Tibial artery (tissue), 4 donors: ENCODE data around the gene RAB25.
"Not testable (repeated sequence)": the region's sequence is repeated elsewhere in the genome, so short reads cannot be mapped to it uniquely, and the experiment has no call there.

Source experiments
- DNase-seq, 2 donors: peaks; one replicate each; pipeline ENCODE4 v3.0.0-alpha.2; 2019
- H3K27ac ChIP-seq, 2 donors: fragments of 200-600 bp; sonication (generic) in 1 of 2; 1 replicate in 1 of 2; 2 replicates in 1 of 2; pipeline ENCODE4 v1.5.1; 2018 to 2019; ENCODE audit warnings: mild to moderate bottlenecking in 1 of 2
- H3K27me3 ChIP-seq, 2 donors: fragments of 200-600 bp; sonication (generic) in 1 of 2; one replicate each; pipeline versions ENCODE4 v1.5.1 to v1.6.0; 2016 to 2019
- H3K36me3 ChIP-seq, 3 donors: fragments of 200-600 bp; sonication (generic) in 2 of 3; one replicate each; pipeline ENCODE4 v1.5.1; 2016 to 2019; ENCODE audit warnings: mild to moderate bottlenecking in 2 of 3
- H3K4me1 ChIP-seq, 4 donors: fragments of 200-600 bp; sonication (generic) in 2 of 4; 1 replicate in 3 of 4; 2 replicates in 1 of 4; pipeline ENCODE4 v1.5.1; 2016 to 2019
- H3K4me3 ChIP-seq, 2 donors: fragments of 200-600 bp; sonication (generic) in 1 of 2; 1 replicate in 1 of 2; 2 replicates in 1 of 2; pipeline ENCODE4 v1.5.1; 2018 to 2019; ENCODE audit warnings: mild to moderate bottlenecking in 2 of 2
- H3K9me3 ChIP-seq, 3 donors: fragments of 200-600 bp; sonication (generic) in 1 of 3; one replicate each; pipeline ENCODE4 v1.5.1; 2016 to 2019
- intact Hi-C: fragments of 100-400 bp; cut with DNase I; formaldehyde crosslinking; loops from one replicate; pipeline ENCODE4 v1.15.0; 2023; ENCODE audit warnings: low total_unique reads
- TF ChIP-seq, protein P1 (sequence below), 2 experiments: fragments of 200-600 bp in 1 of 2; fragments of 450-650 bp in 1 of 2; IDR thresholded peaks; one replicate each; pipeline ENCODE4 v1.5.1; 2017 to 2019; ENCODE audit warnings: antibody characterized with exemption in 2 of 2, mild to moderate bottlenecking in 1 of 2, moderate library complexity in 1 of 2

Gene RAB25

DNA sequence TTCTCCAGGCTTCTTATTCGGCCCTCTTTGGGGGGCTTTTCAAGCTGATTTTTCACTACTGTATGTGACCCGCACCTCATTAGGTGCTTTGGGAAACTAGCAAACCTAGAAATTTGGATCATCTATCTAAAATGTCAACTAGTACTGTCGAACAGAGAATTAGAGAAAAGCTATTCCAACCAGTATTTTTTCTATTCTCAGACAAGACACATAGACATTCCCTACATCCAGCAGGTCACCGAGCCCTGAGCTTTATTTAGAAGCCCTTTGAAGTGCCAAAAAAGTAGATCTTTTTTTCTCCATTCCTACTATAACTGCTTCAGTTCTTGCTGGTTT, 39.9 kb upstream of the RAB25 start:
- H3K9me3 ChIP-seq, result no peaks in the 10 kb centered on the region
- peak overlapping the region; percentile 88 to 89 for H3K27ac ChIP-seq
- intact Hi-C loops, result no loop called here
- H3K4me1 ChIP-seq, result peaks cover 0 to 20% (median 11%) of the 10 kb centered on the region in 4 donors
- DNase-seq, result no peak
- peaks cover 11 to 32% (median 25%) of the 10 kb centered on the region in 3 donors for H3K36me3 ChIP-seq
- TF ChIP-seq, protein P1, sequence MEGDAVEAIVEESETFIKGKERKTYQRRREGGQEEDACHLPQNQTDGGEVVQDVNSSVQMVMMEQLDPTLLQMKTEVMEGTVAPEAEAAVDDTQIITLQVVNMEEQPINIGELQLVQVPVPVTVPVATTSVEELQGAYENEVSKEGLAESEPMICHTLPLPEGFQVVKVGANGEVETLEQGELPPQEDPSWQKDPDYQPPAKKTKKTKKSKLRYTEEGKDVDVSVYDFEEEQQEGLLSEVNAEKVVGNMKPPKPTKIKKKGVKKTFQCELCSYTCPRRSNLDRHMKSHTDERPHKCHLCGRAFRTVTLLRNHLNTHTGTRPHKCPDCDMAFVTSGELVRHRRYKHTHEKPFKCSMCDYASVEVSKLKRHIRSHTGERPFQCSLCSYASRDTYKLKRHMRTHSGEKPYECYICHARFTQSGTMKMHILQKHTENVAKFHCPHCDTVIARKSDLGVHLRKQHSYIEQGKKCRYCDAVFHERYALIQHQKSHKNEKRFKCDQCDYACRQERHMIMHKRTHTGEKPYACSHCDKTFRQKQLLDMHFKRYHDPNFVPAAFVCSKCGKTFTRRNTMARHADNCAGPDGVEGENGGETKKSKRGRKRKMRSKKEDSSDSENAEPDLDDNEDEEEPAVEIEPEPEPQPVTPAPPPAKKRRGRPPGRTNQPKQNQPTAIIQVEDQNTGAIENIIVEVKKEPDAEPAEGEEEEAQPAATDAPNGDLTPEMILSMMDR (IDR thresholded peaks at IDR 0.05), result no peak
- no peaks in the 10 kb centered on the region for H3K27me3 ChIP-seq
- peak overlapping the region; percentile 82 to 94 for H3K4me3 ChIP-seq

DNA sequence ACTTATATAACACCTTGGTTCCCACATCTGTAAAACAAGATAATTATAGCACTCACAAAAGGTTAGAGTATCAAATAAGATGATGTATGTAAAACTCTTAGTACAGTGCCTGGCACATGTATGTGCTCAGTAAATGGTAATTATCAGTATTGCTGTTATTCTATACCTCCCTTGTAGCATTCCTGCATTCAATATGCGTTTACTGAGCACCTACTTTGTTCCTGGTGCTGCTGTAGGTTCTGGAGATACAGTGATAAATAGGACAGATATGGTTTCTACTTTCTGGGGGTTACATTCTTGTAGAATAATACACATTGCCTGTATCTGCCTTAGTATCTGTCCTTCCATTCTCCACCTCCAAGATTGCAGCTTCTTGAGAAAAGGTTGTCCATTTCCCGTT, 39.0 kb upstream of the RAB25 start:
- Histone ChIP-seq H3K36me3 (peaks cover 2 to 23% (median 16%) of the 10 kb centered on the region in 3 donors), H3K27me3 (no peaks in the 10 kb centered on the region), H3K27ac (no peak overlapping the region), H3K4me1 (peaks cover 0 to 20% (median 11%) of the 10 kb centered on the region in 4 donors), H3K9me3 (no peaks in the 10 kb centered on the region), H3K4me3 (no peak overlapping the region)
- DNase-seq, result no peak
- intact Hi-C loops, result no loop called here
- TF ChIP-seq, protein P1 (IDR thresholded peaks at IDR 0.05), result no peak

DNA sequence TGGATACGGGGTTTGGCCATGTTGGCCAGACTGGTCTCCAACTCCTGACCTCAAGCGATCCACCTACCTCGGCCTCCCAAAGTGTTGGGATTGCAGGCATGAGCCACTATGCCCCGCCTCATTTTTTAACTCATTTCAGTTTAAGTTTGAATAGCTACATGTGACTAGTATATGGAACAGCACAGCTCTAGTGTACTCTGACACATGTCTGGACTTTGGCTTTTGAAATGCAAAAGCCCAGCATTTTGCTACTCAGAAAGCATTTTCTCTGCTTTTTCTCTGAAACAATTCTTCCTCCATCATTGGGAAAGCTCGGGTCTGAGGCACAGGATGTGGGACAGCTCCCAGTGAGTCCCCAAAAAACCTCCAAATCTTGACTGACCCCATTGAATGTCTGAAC, 36.2 kb upstream of the RAB25 start:
- intact Hi-C loops, result no loop called here
- Histone ChIP-seq H3K27ac (no peak overlapping the region), H3K9me3 (no peaks in the 10 kb centered on the region), H3K4me3 (no peak overlapping the region), H3K36me3 (no peaks in the 10 kb centered on the region), H3K27me3 (no peaks in the 10 kb centered on the region), H3K4me1 (peaks cover 0 to 8% (median 5%) of the 10 kb centered on the region in 4 donors)
- no peak for DNase-seq
- TF ChIP-seq, protein P1 (IDR thresholded peaks at IDR 0.05), result no peak

DNA sequence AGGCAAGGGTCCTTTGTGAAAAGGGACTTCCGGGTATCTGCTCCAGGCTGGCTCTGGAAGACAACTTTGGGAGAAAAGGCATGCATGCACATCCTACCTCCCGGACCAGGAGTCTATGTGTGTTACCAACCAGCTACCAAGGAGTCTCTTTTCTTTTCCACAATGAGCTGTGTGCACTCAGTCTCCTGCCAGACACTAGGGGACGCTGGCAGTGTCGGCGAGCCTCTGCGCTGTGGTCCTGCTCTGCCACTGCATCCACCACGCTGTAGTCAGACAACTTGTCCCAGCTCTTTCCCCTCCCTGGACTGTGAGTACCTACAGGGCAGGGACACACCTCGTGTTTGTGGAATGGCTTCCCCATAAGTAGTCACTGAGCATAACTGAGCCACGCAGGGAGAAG, 35.1 kb upstream of the RAB25 start:
- no peak overlapping the region for H3K27ac ChIP-seq
- H3K4me3 ChIP-seq, result no peak overlapping the region
- intact Hi-C loops, result no loop called here
- TF ChIP-seq, protein P1 (IDR thresholded peaks at IDR 0.05), result peak in 1 of 2 experiments; percentile 7
- DNase-seq, result no peak
- H3K27me3 ChIP-seq, result no peaks in the 10 kb centered on the region
- H3K36me3 ChIP-seq, result no peaks in the 10 kb centered on the region
- no peaks in the 10 kb centered on the region for H3K9me3 ChIP-seq
- H3K4me1 ChIP-seq, result no peaks in the 10 kb centered on the region

DNA sequence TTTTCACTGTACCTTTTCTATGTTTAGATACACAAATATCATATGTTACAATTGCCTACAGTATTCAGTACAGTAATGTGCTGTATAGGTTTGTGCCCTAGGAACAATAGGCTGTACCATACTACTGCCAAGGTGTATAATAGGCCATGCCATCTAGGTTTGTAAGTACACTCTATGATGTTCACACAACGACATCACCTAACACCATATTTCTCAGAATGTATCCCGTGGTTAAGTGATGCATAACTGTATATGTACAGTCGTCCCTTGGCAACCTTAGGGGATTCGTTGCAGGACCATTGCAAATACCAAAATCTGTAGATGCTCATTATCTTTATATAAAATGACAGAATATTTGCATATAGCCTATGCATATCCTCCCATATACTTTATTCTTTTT, 34.4 kb upstream of the RAB25 start:
- intact Hi-C loops, result no loop called here
- Histone ChIP-seq H3K27me3 (no peaks in the 10 kb centered on the region), H3K36me3 (no peaks in the 10 kb centered on the region), H3K27ac (no peak overlapping the region), H3K4me1 (no peaks in the 10 kb centered on the region), H3K9me3 (no peaks in the 10 kb centered on the region), H3K4me3 (no peak overlapping the region)
- DNase-seq, result no peak
- TF ChIP-seq, protein P1 (IDR thresholded peaks at IDR 0.05), result no peak

DNA sequence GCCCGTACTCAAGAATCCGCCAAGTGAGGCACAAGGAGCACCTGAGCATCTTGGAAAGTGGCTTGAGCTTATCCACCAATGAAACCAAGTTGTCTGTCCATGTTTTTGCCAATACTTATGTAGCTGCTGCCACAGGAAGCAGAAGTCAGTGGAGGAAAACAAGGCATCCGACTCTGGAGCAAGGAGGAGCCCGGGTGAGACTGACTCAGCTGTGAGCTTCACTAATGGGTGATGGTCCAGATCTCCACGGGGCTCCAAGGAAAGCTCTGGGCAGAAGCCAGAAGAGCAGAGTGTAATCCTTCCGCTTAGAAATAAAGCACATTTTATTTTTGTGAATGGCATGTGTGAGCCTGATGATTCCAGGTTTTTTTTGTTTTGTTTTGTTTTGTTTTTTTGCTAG, 27.9 kb upstream of the RAB25 start:
- Histone ChIP-seq H3K9me3 (no peaks in the 10 kb centered on the region), H3K4me3 (no peak overlapping the region), H3K4me1 (no peaks in the 10 kb centered on the region), H3K36me3 (peaks cover 13 to 23% (median 20%) of the 10 kb centered on the region in 3 donors), H3K27ac (no peak overlapping the region), H3K27me3 (no peaks in the 10 kb centered on the region)
- TF ChIP-seq, protein P1 (IDR thresholded peaks at IDR 0.05), result no peak
- no peak for DNase-seq
- intact Hi-C loops, result no loop called here

DNA sequence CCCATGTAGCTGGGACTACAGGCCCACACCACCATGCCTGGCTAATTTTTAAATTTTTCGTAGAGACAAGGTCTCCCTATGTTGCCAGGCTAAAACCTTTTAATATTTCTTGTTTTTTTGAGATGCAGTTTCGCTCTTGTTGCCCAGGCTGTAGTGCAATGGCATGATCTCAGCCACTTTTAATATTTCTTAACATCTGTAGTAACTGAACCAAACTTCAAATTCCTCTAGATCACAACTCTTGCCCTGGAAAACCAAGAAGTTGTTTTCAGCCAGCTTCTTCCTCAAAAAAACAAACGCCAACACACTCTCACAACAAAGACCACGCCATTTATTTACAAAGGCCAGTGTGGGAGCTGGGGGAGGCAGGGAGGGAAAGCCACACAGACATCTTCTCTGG, 26.0 kb upstream of the RAB25 start:
- intact Hi-C loops, H3K4me1 ChIP-seq: not testable (repeated sequence)

More for the DNA sequence above, 26.0 kb upstream of the RAB25 start:
- H3K9me3 ChIP-seq, H3K4me3 ChIP-seq, H3K27me3 ChIP-seq, DNase-seq, H3K27ac ChIP-seq: not testable (repeated sequence)
- peaks cover 19 to 42% (median 36%) of the 10 kb centered on the region in 3 donors for H3K36me3 ChIP-seq
